H7 (cell line): ENCODE measurements around the gene KCNA4. TPM values are rescaled to one million over a fixed set of nuclear protein-coding genes. Genes with fewer than 3 reads are reported as not detected.

ENCODE experiments used
- DNase-seq: peaks from one replicate; pipeline ENCODE4 v3.0.0; 2012
- H3K27me3 ChIP-seq: 2 replicates; pipeline ENCODE4 v1.6.0; 2011; ENCODE audit warnings: mild to moderate bottlenecking, low read length; ENCODE audit not compliant: control insufficient read depth, insufficient read depth
- H3K36me3 ChIP-seq: replicated peaks from 2 replicates; pipeline ENCODE4 v1.5.1; 2011; ENCODE audit warnings: low read length; ENCODE audit not compliant: control insufficient read depth, insufficient read depth
- H3K4me3 ChIP-seq: 2 replicates; pipeline ENCODE4 v1.5.1; 2011; ENCODE audit warnings: low read depth, mild to moderate bottlenecking, control low read depth, low read length, moderate library complexity; ENCODE audit not compliant: insufficient read depth
- total RNA-seq: library from RNA; depleted of rRNA; stranded (reverse); fragments of >200 nt; shearing (Covaris generic); gene quantifications from 2 replicates; pipeline ENCODE4 v1.2.3, GENCODE V29; 2014; rRNA removed

KCNA4 gene
- total RNA-seq, 1 experiment from 2014 or later = 0.14 TPM

DNA sequence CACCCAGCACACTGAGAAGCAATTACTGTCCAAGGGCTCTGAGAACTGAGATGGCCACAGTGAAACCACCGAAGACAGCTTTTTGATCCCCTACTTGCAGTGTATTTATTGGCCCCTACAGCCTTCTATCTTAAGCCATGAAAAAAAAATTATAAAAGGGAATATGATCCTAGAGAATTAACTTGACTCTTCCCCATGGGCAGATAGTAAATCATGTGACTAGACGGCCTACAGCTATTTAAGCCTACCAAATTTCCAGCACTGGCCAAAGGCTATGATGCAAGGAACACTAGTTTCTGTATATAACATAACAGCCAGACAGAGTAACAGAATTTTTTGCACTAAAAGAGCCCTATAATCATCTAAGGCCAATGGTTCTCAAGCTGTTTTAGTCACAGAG is 53.8 kb downstream of the KCNA4 start:
- DNase-seq = no peak
- H3K27me3 ChIP-seq = no peaks in the 10 kb centered on the region
- H3K36me3 ChIP-seq = no peaks in the 10 kb centered on the region
- no peak overlapping the region for H3K4me3 ChIP-seq

GRCh38 chr11:29962243-29962642 is 54.6 kb downstream of the KCNA4 start:
- peak; percentile 34 for DNase-seq
- no peaks in the 10 kb centered on the region for H3K27me3 ChIP-seq
- H3K36me3 ChIP-seq = no peaks in the 10 kb centered on the region
- H3K4me3 ChIP-seq = no peak overlapping the region

Other genes starting within 250 kb of the KCNA4 start
- not detected in 2 replicates for gene FSHB, start 214.0 kb upstream of the KCNA4 start, total RNA-seq